Activated CD4-positive, alpha-beta T cell treated with anti-CD3 and anti-CD28 coated beads, Interleukin-2, amount 10 ng/mL, durations not matched to agents 7 days and 5 days (primary cell): ENCODE results near the gene GAD1. TPM values are rescaled to one million over a fixed set of nuclear protein-coding genes. Genes with fewer than 3 reads are reported as not detected.

Source experiments
- CTCF ChIA-PET: fragments of 350-600 bp; sonication (Branson Sonifier 250); formaldehyde crosslinking; loops from one replicate; lab custom pipeline; 2021; ENCODE audit warnings: antibody characterized with exemption; lab: Charles Lee
- POLR2A ChIA-PET: fragments of 350-600 bp; sonication (Branson Sonifier 250); formaldehyde crosslinking; loops from one replicate; lab custom pipeline; 2021; ENCODE audit warnings: antibody characterized with exemption; lab: Charles Lee
- DNase-seq: peaks from one replicate; pipeline ENCODE4 v3.0.0-alpha.2; 2020
- H3K27ac Mint-ChIP-seq: one replicate; pipeline ENCODE4 v1.8.0; 2021; ENCODE audit warnings: mild to moderate bottlenecking, moderate library complexity, mixed read lengths
- H3K27me3 Mint-ChIP-seq: one replicate; pipeline ENCODE4 v1.8.0; 2021; ENCODE audit warnings: mixed read lengths
- H3K36me3 Mint-ChIP-seq: one replicate; pipeline ENCODE4 v1.8.0; 2021; ENCODE audit warnings: low read depth, mixed read lengths
- H3K4me1 Mint-ChIP-seq: one replicate; pipeline ENCODE4 v1.8.0; 2021; ENCODE audit warnings: mixed read lengths
- H3K4me3 Mint-ChIP-seq: one replicate; pipeline ENCODE4 v1.8.0; 2021; ENCODE audit warnings: mild to moderate bottlenecking, moderate library complexity, mixed read lengths
- H3K9me3 Mint-ChIP-seq: one replicate; pipeline ENCODE4 v1.8.0; 2021; ENCODE audit warnings: mixed read lengths
- total RNA-seq, 2 experiments: library from RNA; stranded (reverse); gene quantifications; one replicate each; pipeline ENCODE4 v1.2.3, GENCODE V29; 2021

The GAD1 gene
- total RNA-seq, 2 experiments from 2014 or later, result 1.4 to 1.7 TPM

GRCh38 chr2:170830166-170830565 lies 13.5 kb downstream of the GAD1 start:
- Mint-ChIP-seq H3K4me3 (no peak overlapping the region), H3K36me3 (no peaks in the 10 kb centered on the region), H3K27ac (no peak overlapping the region), H3K9me3 (no peaks in the 10 kb centered on the region), H3K4me1 (no peaks in the 10 kb centered on the region), H3K27me3 (peaks cover 18% of the 10 kb centered on the region)
- CTCF ChIA-PET, result interaction anchor here (0.5 kb wide), 1 partner anchor 460 kb away, joined by 3 read pairs; no protein-coding TSS in a partner anchor
- no peak for DNase-seq
- POLR2A ChIA-PET, result no interaction called here

GRCh38 chr2:170831115-170831514 lies 14.4 kb downstream of the GAD1 start:
- no peak for DNase-seq
- ChIA-PET CTCF (interaction anchor here (0.6 to 0.7 kb wide), 2 partner anchors 462 to 506 kb away, joined by 3 to 4 read pairs; no protein-coding TSS in a partner anchor), POLR2A (no interaction called here)
- H3K27me3 Mint-ChIP-seq, result peaks cover 10% of the 10 kb centered on the region
- no peaks in the 10 kb centered on the region for H3K9me3 Mint-ChIP-seq
- H3K36me3 Mint-ChIP-seq, result no peaks in the 10 kb centered on the region
- no peak overlapping the region for H3K27ac Mint-ChIP-seq
- H3K4me1 Mint-ChIP-seq, result no peaks in the 10 kb centered on the region
- no peak overlapping the region for H3K4me3 Mint-ChIP-seq

- ChIA-PET POLR2A (no interaction called here), CTCF (interaction anchor here (0.6 to 1.0 kb wide), 4 partner anchors 9 to 951 kb away, joined by 3 to 4 read pairs (median 3); no protein-coding TSS in a partner anchor)
- Mint-ChIP-seq H3K36me3 (peaks cover 3% of the 10 kb centered on the region), H3K27ac (no peak overlapping the region), H3K4me3 (no peak overlapping the region), H3K4me1 (no peaks in the 10 kb centered on the region), H3K9me3 (no peaks in the 10 kb centered on the region), H3K27me3 (peaks cover 7% of the 10 kb centered on the region)
- no peak for DNase-seq
These were observed 19.3 kb downstream of the GAD1 start for GRCh38 chr2:170836027-170836426.

DNA sequence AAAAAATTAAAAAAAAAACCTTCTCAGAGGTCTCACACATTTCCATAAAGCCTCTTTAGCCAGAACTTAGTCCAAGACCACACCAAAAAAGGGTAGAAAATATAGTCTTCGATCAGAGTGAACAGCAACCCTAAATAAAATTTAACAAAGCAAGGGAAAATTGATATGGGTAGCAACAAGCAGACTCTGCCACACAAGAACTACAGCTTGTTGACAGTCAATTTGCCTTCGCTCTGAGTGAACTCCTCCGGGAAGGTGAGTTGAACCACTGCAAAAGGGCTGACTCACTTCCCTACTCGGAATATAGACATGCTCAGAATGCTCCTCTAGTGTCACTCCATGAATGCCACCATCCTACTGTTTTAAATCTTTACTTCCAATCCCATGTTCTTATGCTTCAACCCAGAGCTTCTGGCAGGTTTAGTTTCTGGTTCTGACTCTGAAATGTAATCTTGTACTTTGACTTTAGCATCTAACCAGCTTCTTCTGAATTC lies 24.1 kb downstream of the GAD1 start:
- no peaks in the 10 kb centered on the region for H3K9me3 Mint-ChIP-seq
- no peak overlapping the region for H3K4me3 Mint-ChIP-seq
- CTCF ChIA-PET, result interaction anchor here (1.4 to 2.5 kb wide), 2 partner anchors 11 to 32 kb away, joined by 4 to 8 read pairs; no protein-coding TSS in a partner anchor
- POLR2A ChIA-PET, result no interaction called here
- peaks cover 3% of the 10 kb centered on the region for H3K36me3 Mint-ChIP-seq
- no peak overlapping the region for H3K27ac Mint-ChIP-seq
- H3K4me1 Mint-ChIP-seq, result peaks cover 18% of the 10 kb centered on the region
- peaks cover 7% of the 10 kb centered on the region for H3K27me3 Mint-ChIP-seq
- no peak for DNase-seq

DNA sequence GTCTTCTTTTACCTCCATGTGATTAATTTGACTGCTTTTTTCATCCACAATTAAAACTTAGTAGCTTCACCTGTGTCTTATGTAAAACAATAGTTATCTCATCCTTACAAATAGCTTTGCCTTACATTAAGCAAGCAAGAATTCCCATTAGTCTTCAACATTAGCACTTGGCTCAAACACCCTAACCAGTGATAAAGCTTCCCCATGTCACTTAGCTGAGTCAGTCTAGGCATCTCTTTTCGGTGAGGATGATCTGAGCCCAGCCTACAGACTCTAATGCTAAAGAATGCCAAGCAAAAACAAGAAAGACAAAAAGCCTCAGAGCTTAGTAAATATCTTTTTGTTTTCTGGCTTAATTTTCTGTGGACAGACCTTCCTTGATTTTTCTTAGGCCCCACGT lies 26.1 kb downstream of the GAD1 start:
- Mint-ChIP-seq H3K36me3 (peaks cover 3% of the 10 kb centered on the region), H3K4me1 (peaks cover 18% of the 10 kb centered on the region), H3K9me3 (no peaks in the 10 kb centered on the region), H3K4me3 (no peak overlapping the region), H3K27ac (no peak overlapping the region), H3K27me3 (peaks cover 7% of the 10 kb centered on the region)
- DNase-seq, result no peak
- ChIA-PET POLR2A (interaction anchor here (0.5 to 0.7 kb wide), 3 partner anchors 10 to 668 kb away, joined by 3 to 4 read pairs (median 3); no protein-coding TSS in a partner anchor), CTCF (interaction anchor here (0.8 to 2.5 kb wide), 4 partner anchors 9 to 36 kb away, joined by 3 to 8 read pairs (median 3); no protein-coding TSS in a partner anchor)

GRCh38 chr2:170843656-170844055 lies 27.0 kb downstream of the GAD1 start:
- ChIA-PET POLR2A (interaction anchor here (0.6 kb wide), 1 partner anchor 59 kb away, joined by 4 read pairs; no protein-coding TSS in a partner anchor), CTCF (interaction anchor here (1.2 to 1.6 kb wide), 2 partner anchors 29 to 35 kb away, joined by 3 read pairs; no protein-coding TSS in a partner anchor)
- Mint-ChIP-seq H3K4me1 (peaks cover 18% of the 10 kb centered on the region), H3K27ac (no peak overlapping the region), H3K36me3 (peaks cover 3% of the 10 kb centered on the region), H3K9me3 (no peaks in the 10 kb centered on the region), H3K4me3 (peak overlapping the region; percentile 20), H3K27me3 (peaks cover 1% of the 10 kb centered on the region)
- DNase-seq, result no peak

GRCh38 chr2:170845343-170845742 lies 28.7 kb downstream of the GAD1 start:
- H3K4me1 Mint-ChIP-seq, result peaks cover 18% of the 10 kb centered on the region
- H3K27me3 Mint-ChIP-seq, result no peaks in the 10 kb centered on the region
- POLR2A ChIA-PET, result no interaction called here
- CTCF ChIA-PET, result interaction anchor here (0.6 to 3.3 kb wide), 5 partner anchors 9 to 460 kb away, joined by 3 to 10 read pairs (median 3); partner anchors contain the start of gene GAD1
- H3K36me3 Mint-ChIP-seq, result no peaks in the 10 kb centered on the region
- DNase-seq, result no peak
- no peak overlapping the region for H3K4me3 Mint-ChIP-seq
- no peak overlapping the region for H3K27ac Mint-ChIP-seq
- no peaks in the 10 kb centered on the region for H3K9me3 Mint-ChIP-seq

GRCh38 chr2:170846314-170846713 lies 29.6 kb downstream of the GAD1 start:
- no peak for DNase-seq
- Mint-ChIP-seq H3K27me3 (no peaks in the 10 kb centered on the region), H3K36me3 (no peaks in the 10 kb centered on the region), H3K4me1 (peaks cover 18% of the 10 kb centered on the region), H3K9me3 (no peaks in the 10 kb centered on the region), H3K27ac (no peak overlapping the region), H3K4me3 (no peak overlapping the region)
- POLR2A ChIA-PET, result no interaction called here
- CTCF ChIA-PET, result interaction anchor here (0.7 to 3.3 kb wide), 4 partner anchors 11 to 461 kb away, joined by 3 to 10 read pairs (median 3); no protein-coding TSS in a partner anchor

DNA sequence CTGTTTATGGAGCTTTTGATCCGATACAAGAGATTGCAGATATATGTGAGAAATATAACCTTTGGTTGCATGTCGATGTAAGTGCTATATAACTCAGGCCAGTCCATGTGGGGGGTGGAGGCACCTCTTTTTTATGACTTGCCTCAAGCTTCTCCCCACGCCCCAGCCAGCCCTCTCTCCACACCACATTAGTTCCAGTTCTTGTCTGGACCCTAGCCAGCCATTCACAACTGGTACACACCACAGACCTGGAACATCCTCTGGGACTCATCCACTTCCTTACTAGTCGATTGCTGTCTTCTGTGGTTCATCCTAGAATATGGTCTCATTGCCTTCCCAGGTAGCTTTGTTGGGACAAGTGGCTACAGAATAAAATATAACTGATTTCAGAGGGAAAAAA lies 31.0 kb downstream of the GAD1 start:
- Mint-ChIP-seq H3K4me3 (no peak overlapping the region), H3K27ac (no peak overlapping the region), H3K4me1 (peaks cover 17% of the 10 kb centered on the region), H3K27me3 (no peaks in the 10 kb centered on the region), H3K36me3 (no peaks in the 10 kb centered on the region), H3K9me3 (no peaks in the 10 kb centered on the region)
- DNase-seq, result no peak
- POLR2A ChIA-PET, result no interaction called here
- CTCF ChIA-PET, result interaction anchor here (1.3 to 3.3 kb wide), 3 partner anchors 10 to 25 kb away, joined by 3 to 10 read pairs (median 4); no protein-coding TSS in a partner anchor

DNA sequence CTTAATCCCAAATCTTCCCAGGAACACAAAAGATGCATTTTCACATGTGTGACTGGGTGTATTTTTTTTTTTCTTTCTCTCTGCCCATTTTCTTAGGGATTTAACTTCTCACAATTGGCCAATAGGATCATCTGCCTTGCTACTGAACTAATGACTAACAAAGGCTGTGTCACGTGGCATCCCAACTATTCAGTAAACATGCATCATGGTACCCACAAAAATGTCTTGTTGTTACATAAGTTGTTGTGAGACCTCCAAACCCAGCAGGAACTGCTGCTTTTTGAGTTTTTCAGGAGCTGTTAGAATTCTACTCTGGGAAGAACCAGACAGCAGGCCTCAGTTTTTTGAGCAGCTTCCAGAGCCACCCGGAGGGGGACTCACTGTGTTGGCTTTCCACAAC lies 31.9 kb downstream of the GAD1 start:
- CTCF ChIA-PET, result interaction anchor here (1.3 to 3.3 kb wide), 2 partner anchors 15 to 24 kb away, joined by 4 to 10 read pairs; no protein-coding TSS in a partner anchor
- no peak for DNase-seq
- H3K4me1 Mint-ChIP-seq, result peaks cover 9% of the 10 kb centered on the region
- H3K36me3 Mint-ChIP-seq, result no peaks in the 10 kb centered on the region
- POLR2A ChIA-PET, result no interaction called here
- H3K4me3 Mint-ChIP-seq, result no peak overlapping the region
- no peaks in the 10 kb centered on the region for H3K27me3 Mint-ChIP-seq
- H3K27ac Mint-ChIP-seq, result no peak overlapping the region
- no peaks in the 10 kb centered on the region for H3K9me3 Mint-ChIP-seq

- no peak overlapping the region for H3K27ac Mint-ChIP-seq
- DNase-seq, result no peak
- POLR2A ChIA-PET, result no interaction called here
- no peak overlapping the region for H3K4me3 Mint-ChIP-seq
- no peaks in the 10 kb centered on the region for H3K9me3 Mint-ChIP-seq
- H3K4me1 Mint-ChIP-seq, result no peaks in the 10 kb centered on the region
- H3K27me3 Mint-ChIP-seq, result no peaks in the 10 kb centered on the region
- CTCF ChIA-PET, result no interaction called here
- no peaks in the 10 kb centered on the region for H3K36me3 Mint-ChIP-seq
These were observed 33.6 kb downstream of the GAD1 start for GRCh38 chr2:170850251-170850650.

- Mint-ChIP-seq H3K27ac (no peak overlapping the region), H3K27me3 (no peaks in the 10 kb centered on the region), H3K36me3 (no peaks in the 10 kb centered on the region), H3K9me3 (no peaks in the 10 kb centered on the region), H3K4me3 (no peak overlapping the region), H3K4me1 (no peaks in the 10 kb centered on the region)
- POLR2A ChIA-PET, result no interaction called here
- CTCF ChIA-PET, result interaction anchor here (1.7 kb wide), 1 partner anchor 10 kb away, joined by 8 read pairs; no protein-coding TSS in a partner anchor
- DNase-seq, result no peak
These were observed 34.9 kb downstream of the GAD1 start for GRCh38 chr2:170851635-170852034.

GRCh38 chr2:170856066-170856465 lies 39.4 kb downstream of the GAD1 start:
- no peaks in the 10 kb centered on the region for H3K36me3 Mint-ChIP-seq
- POLR2A ChIA-PET, result no interaction called here
- H3K9me3 Mint-ChIP-seq, result no peaks in the 10 kb centered on the region
- H3K4me3 Mint-ChIP-seq, result no peak overlapping the region
- DNase-seq, result no peak
- H3K27ac Mint-ChIP-seq, result no peak overlapping the region
- CTCF ChIA-PET, result interaction anchor here (1.4 kb wide), 1 partner anchor 17 kb away, joined by 5 read pairs; no protein-coding TSS in a partner anchor
- no peaks in the 10 kb centered on the region for H3K4me1 Mint-ChIP-seq
- H3K27me3 Mint-ChIP-seq, result no peaks in the 10 kb centered on the region
